HepG2 (cell line): ENCODE data around the gene SNRNP27. TPM values are rescaled to one million over a fixed set of nuclear protein-coding genes. Genes with fewer than 3 reads are reported as not detected.

Source experiments
- CBX2 ChIP-seq, 2 experiments: fragments of 200-600 bp in 1 of 2; sonication (generic); formaldehyde crosslinking in 1 of 2; IDR thresholded peaks; 2 replicates each; pipeline versions ENCODE4 v1.7.0 to v1.8.1; 2018 to 2022; ENCODE audit warnings: low read depth in 2 of 2, low read length in 1 of 2, mild to moderate bottlenecking in 1 of 2, missing genetic modification reagents in 1 of 2
- EHMT2 ChIP-seq: fragments of 200-600 bp; sonication (generic); IDR thresholded peaks from 2 replicates; pipeline ENCODE4 v1.7.0; 2017; ENCODE audit warnings: antibody characterized with exemption, low read depth, low read length, borderline replicate concordance
- ETV6 ChIP-seq: sonication (generic); formaldehyde crosslinking; conservative IDR thresholded peaks from 2 replicates; pipeline ENCODE4 v1.4.0; 2020; ENCODE audit warnings: missing genetic modification reagents
- FOXM1 ChIP-seq: sonication (generic); formaldehyde crosslinking; IDR thresholded peaks from 2 replicates; pipeline ENCODE4 v1.5.0; 2020; ENCODE audit warnings: missing genetic modification reagents
- HDAC2 ChIP-seq: sonication (generic); formaldehyde crosslinking; IDR thresholded peaks from 2 replicates; pipeline ENCODE4 v1.4.0; 2020; ENCODE audit warnings: missing genetic modification reagents
- KDM6A ChIP-seq: IDR thresholded peaks from 2 replicates; pipeline ENCODE4 v1.6.1; 2016; ENCODE audit warnings: low read depth
- MAZ ChIP-seq, 2 experiments: sonication (generic) in 1 of 2; formaldehyde crosslinking in 1 of 2; IDR thresholded peaks; 2 replicates each; pipeline versions ENCODE4 v1.5.0 to v1.6.1; 2012 to 2020; ENCODE audit warnings: low read depth in 2 of 2, mild to moderate bottlenecking in 2 of 2, borderline replicate concordance in 1 of 2, improper control_type of control experiment in 1 of 2, low read length in 1 of 2, missing genetic modification reagents in 1 of 2, moderate library complexity in 1 of 2
- NFE2L2 ChIP-seq: fragments of 150-350 bp; IDR thresholded peaks from 2 replicates; pipeline ENCODE4 v1.6.1; 2014; ENCODE audit warnings: low read length
- NFYB ChIP-seq: sonication (generic); formaldehyde crosslinking; IDR thresholded peaks from 2 replicates; pipeline ENCODE4 v1.4.0; 2020; ENCODE audit warnings: missing genetic modification reagents
- NR3C1 ChIP-seq: sonication (generic); formaldehyde crosslinking; IDR thresholded peaks from 2 replicates; pipeline ENCODE4 v1.4.0; 2020; ENCODE audit warnings: missing genetic modification reagents
- SMYD3 ChIP-seq: sonication (generic); formaldehyde crosslinking; IDR thresholded peaks from 2 replicates; pipeline ENCODE4 v1.8.1; 2023; ENCODE audit warnings: mild to moderate bottlenecking, missing genetic modification reagents
- TAF1 ChIP-seq: sonication (generic); formaldehyde crosslinking; IDR thresholded peaks from 2 replicates; pipeline ENCODE4 v1.4.0; 2020; ENCODE audit warnings: missing genetic modification reagents
- TARDBP ChIP-seq: sonication (generic); formaldehyde crosslinking; IDR thresholded peaks from 2 replicates; pipeline ENCODE4 v1.8.0; 2022; ENCODE audit warnings: mild to moderate bottlenecking, missing genetic modification reagents
- U2AF1 ChIP-seq: fragments of 200-400 bp; formaldehyde crosslinking; optimal IDR thresholded peaks from 2 replicates; pipeline ENCODE3; 2017; ENCODE audit warnings: mild to moderate bottlenecking, low read depth, low read length
- ZNF101 ChIP-seq: sonication (generic); formaldehyde crosslinking; IDR thresholded peaks from 2 replicates; pipeline ENCODE4 v1.4.0; 2020; ENCODE audit warnings: mild to moderate bottlenecking, low read depth, missing genetic modification reagents, borderline replicate concordance
- ZNF619 ChIP-seq: sonication (generic); formaldehyde crosslinking; IDR thresholded peaks from 2 replicates; pipeline ENCODE4 v1.4.0; 2020; ENCODE audit warnings: mild to moderate bottlenecking, missing genetic modification reagents
- ZNF83 ChIP-seq: sonication (generic); formaldehyde crosslinking; IDR thresholded peaks from 2 replicates; pipeline ENCODE4 v1.4.0; 2020; ENCODE audit warnings: missing genetic modification reagents, mild to moderate bottlenecking, borderline replicate concordance
- ZNF850 ChIP-seq: sonication (generic); formaldehyde crosslinking; conservative IDR thresholded peaks from 2 replicates; pipeline ENCODE4 v1.9.0; 2021; ENCODE audit warnings: mild to moderate bottlenecking, missing genetic modification reagents
- polyA plus RNA-seq, 8 experiments: library from polyadenylated mRNA; depleted of rRNA in 3 of 8; stranded (reverse) in 7 of 8; unstranded in 1 of 8; fragments of >200 nt; fragmentation: Illumina TruSeq in 4 of 8; extraction: Trizol in 4 of 8; gene quantifications; 2 replicates each; pipeline versions ENCODE4 v1.2.1 to v1.2.3, GENCODE V29; 2011 to 2016; ENCODE audit warnings: low read depth in 4 of 8, missing spikeins in 1 of 8, mixed read lengths in 1 of 8; ENCODE audit not compliant: insufficient read depth in 1 of 8
- total RNA-seq, 5 experiments: library from RNA; depleted of rRNA; stranded (reverse); fragments of >200 nt; fragmentation: Illumina TruSeq; extraction: Trizol; gene quantifications; 2 replicates each; pipeline ENCODE4 v1.2.3, GENCODE V29; 2016; ENCODE audit warnings: low read depth in 1 of 5
- TF ChIP-seq, protein P1 (sequence below): sonication (generic); formaldehyde crosslinking; IDR thresholded peaks from 2 replicates; pipeline ENCODE4 v1.4.0; 2020; ENCODE audit warnings: mild to moderate bottlenecking, missing genetic modification reagents
- TF ChIP-seq, protein P2 (sequence below): sonication (generic); formaldehyde crosslinking; IDR thresholded peaks from 2 replicates; pipeline ENCODE4 v1.5.0; 2020; ENCODE audit warnings: missing genetic modification reagents
- TF ChIP-seq, protein P3 (sequence below): IDR thresholded peaks from 2 replicates; pipeline ENCODE4 v1.6.1; 2016; ENCODE audit warnings: low read depth, control low read depth
- TF ChIP-seq, protein P4 (sequence below): sonication (generic); formaldehyde crosslinking; IDR thresholded peaks from 2 replicates; pipeline ENCODE4 v1.4.0; 2020; ENCODE audit warnings: missing genetic modification reagents, borderline replicate concordance

The SNRNP27 gene
- total and polyA plus RNA-seq, 2 of the 13 experiments (the other 11 are each of a cell fraction or from before 2014, with no cell fraction given): 49.8 to 54.6 TPM

DNA sequence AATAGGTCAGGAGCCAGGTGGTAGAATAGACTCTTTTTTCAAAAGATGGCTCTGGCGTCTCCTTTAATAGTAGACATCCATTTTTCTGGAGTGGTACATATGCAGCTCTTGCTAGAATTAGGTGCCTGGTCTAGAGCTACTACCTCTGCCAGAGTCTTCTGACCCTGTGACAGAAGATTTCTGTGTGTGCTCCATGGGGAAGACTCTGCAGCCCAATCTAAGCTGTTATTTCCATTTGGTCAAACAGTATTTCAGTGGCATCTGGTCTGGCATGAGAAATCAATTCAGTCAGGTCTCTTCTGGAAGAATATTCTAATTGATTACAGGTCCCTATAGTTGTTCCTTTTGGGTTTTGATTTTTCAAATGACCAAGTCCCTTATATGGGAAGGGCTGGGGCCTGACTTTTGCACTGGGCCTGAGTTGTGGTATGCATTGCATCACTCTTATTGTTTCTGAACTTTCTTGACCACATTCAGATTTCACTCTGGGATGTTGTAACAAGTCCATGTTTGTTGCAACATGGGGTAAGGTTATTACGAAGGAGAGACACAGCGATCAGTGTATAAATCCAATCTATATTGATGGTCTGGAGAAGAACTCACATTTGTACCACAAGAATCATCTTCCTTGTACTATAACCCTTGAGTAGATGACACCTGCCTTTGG lies 33.2 kb downstream of the SNRNP27 start (continued):
- no peak for TF ChIP-seq MAZ (IDR thresholded peaks at IDR 0.05; ENCODE audit: borderline replicate concordance, low read depth, low read length)
- no peak for TF ChIP-seq MAZ (CRISPR knock-in tag; IDR thresholded peaks at IDR 0.05; ENCODE audit: low read depth)
- no peak for TF ChIP-seq ETV6
- no peak for TF ChIP-seq U2AF1
- no peak for TF ChIP-seq ZNF83 (CRISPR knock-in tag)
- no peak for TF ChIP-seq ZNF619 (CRISPR knock-in tag)
- TF ChIP-seq, protein P1, sequence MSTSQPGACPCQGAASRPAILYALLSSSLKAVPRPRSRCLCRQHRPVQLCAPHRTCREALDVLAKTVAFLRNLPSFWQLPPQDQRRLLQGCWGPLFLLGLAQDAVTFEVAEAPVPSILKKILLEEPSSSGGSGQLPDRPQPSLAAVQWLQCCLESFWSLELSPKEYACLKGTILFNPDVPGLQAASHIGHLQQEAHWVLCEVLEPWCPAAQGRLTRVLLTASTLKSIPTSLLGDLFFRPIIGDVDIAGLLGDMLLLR (CRISPR knock-in tag): no peak
- no peak for TF ChIP-seq NR3C1
- no peak for TF ChIP-seq NFYB (CRISPR knock-in tag)
- no peak for TF ChIP-seq CBX2 (IDR thresholded peaks at IDR 0.05; ENCODE audit: low read depth, low read length)
- no peak for TF ChIP-seq CBX2 (CRISPR knock-in tag; IDR thresholded peaks at IDR 0.05; ENCODE audit: low read depth)
- TF ChIP-seq TARDBP (CRISPR knock-in tag): peak; percentile 49; the same call in 1 of the 2 replicates
- no peak for TF ChIP-seq FOXM1 (CRISPR knock-in tag)
- no peak for TF ChIP-seq SMYD3 (CRISPR knock-in tag)
- peak; percentile 59; the same call in 1 of the 2 replicates for TF ChIP-seq HDAC2 (CRISPR knock-in tag)
- no peak for TF ChIP-seq ZNF101 (CRISPR knock-in tag)
- TF ChIP-seq, protein P2, sequence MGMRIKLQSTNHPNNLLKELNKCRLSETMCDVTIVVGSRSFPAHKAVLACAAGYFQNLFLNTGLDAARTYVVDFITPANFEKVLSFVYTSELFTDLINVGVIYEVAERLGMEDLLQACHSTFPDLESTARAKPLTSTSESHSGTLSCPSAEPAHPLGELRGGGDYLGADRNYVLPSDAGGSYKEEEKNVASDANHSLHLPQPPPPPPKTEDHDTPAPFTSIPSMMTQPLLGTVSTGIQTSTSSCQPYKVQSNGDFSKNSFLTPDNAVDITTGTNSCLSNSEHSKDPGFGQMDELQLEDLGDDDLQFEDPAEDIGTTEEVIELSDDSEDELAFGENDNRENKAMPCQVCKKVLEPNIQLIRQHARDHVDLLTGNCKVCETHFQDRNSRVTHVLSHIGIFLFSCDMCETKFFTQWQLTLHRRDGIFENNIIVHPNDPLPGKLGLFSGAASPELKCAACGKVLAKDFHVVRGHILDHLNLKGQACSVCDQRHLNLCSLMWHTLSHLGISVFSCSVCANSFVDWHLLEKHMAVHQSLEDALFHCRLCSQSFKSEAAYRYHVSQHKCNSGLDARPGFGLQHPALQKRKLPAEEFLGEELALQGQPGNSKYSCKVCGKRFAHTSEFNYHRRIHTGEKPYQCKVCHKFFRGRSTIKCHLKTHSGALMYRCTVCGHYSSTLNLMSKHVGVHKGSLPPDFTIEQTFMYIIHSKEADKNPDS (CRISPR knock-in tag): no peak
- TF ChIP-seq, protein P3, sequence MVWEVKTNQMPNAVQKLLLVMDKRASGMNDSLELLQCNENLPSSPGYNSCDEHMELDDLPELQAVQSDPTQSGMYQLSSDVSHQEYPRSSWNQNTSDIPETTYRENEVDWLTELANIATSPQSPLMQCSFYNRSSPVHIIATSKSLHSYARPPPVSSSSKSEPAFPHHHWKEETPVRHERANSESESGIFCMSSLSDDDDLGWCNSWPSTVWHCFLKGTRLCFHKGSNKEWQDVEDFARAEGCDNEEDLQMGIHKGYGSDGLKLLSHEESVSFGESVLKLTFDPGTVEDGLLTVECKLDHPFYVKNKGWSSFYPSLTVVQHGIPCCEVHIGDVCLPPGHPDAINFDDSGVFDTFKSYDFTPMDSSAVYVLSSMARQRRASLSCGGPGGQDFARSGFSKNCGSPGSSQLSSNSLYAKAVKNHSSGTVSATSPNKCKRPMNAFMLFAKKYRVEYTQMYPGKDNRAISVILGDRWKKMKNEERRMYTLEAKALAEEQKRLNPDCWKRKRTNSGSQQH (CRISPR knock-in tag): no peak
- TF ChIP-seq NFE2L2: no peak
- TF ChIP-seq, protein P4, sequence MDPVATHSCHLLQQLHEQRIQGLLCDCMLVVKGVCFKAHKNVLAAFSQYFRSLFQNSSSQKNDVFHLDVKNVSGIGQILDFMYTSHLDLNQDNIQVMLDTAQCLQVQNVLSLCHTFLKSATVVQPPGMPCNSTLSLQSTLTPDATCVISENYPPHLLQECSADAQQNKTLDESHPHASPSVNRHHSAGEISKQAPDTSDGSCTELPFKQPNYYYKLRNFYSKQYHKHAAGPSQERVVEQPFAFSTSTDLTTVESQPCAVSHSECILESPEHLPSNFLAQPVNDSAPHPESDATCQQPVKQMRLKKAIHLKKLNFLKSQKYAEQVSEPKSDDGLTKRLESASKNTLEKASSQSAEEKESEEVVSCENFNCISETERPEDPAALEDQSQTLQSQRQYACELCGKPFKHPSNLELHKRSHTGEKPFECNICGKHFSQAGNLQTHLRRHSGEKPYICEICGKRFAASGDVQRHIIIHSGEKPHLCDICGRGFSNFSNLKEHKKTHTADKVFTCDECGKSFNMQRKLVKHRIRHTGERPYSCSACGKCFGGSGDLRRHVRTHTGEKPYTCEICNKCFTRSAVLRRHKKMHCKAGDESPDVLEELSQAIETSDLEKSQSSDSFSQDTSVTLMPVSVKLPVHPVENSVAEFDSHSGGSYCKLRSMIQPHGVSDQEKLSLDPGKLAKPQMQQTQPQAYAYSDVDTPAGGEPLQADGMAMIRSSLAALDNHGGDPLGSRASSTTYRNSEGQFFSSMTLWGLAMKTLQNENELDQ (CRISPR knock-in tag): no peak
- TF ChIP-seq ZNF850 (CRISPR knock-in tag): no peak
- TF ChIP-seq EHMT2: 0 out of 2 replicates have a peak, but pooled peaks have one; percentile 62
- TF ChIP-seq KDM6A (CRISPR knock-in tag): no peak
- TF ChIP-seq TAF1 (CRISPR knock-in tag): no peak
